IMR-90 (cell line): ENCODE data around the gene TROAP. TPM values are rescaled to one million over a fixed set of nuclear protein-coding genes. Genes with fewer than 3 reads are reported as not detected.

ENCODE experiments used
- ATAC-seq: fragments of 200-7000 bp; cut with Tn5 transposase; 2 replicates; pipeline ENCODE4 v1.9.1; 2020; ENCODE audit warnings: low read depth, mild to moderate bottlenecking, moderate library complexity
- BruUV-seq: library from RNA; stranded (reverse); fragments of 400-500 nt; replicated peaks from 2 replicates; lab custom pipeline; 2021; lab: Mats Ljungman, UMichigan
- CTCF ChIA-PET: fragments of 300-600 bp; formaldehyde crosslinking; extraction: SDS; loops from one replicate; lab custom pipeline; 2021; ENCODE audit warnings: antibody characterized with exemption; lab: Yijun Ruan, JAX
- POLR2A ChIA-PET: fragments of 300-600 bp; sonication (Branson Sonifier 250); formaldehyde crosslinking; loops from one replicate; lab custom pipeline; 2022; ENCODE audit warnings: antibody characterized with exemption; ENCODE audit not compliant: unreplicated experiment; lab: Charles Lee
- DNase-seq: peaks from one replicate; pipeline ENCODE4 v3.0.0; 2013
- H2AFZ ChIP-seq: replicated peaks from 2 replicates; pipeline ENCODE3; 2013; ENCODE audit warnings: low read length, mild to moderate bottlenecking; ENCODE audit not compliant: poor library complexity
- H2AK5ac ChIP-seq: 2 replicates; pipeline ENCODE4 v1.6.1; 2013; ENCODE audit warnings: low read depth, low read length, inconsistent platforms
- H2AK9ac ChIP-seq: replicated peaks from 2 replicates; pipeline ENCODE3; 2013; ENCODE audit warnings: mild to moderate bottlenecking, low read depth, low read length, moderate library complexity; ENCODE audit not compliant: poor library complexity
- H2BK120ac ChIP-seq: 2 replicates; pipeline ENCODE4 v1.6.1; 2013; ENCODE audit warnings: low read depth, low read length, inconsistent platforms
- H2BK15ac ChIP-seq: 3 replicates; pipeline ENCODE4 v1.6.1; 2013; ENCODE audit warnings: low read depth, low read length, inconsistent platforms
- H2BK20ac ChIP-seq: 2 replicates; pipeline ENCODE4 v1.6.1; 2013; ENCODE audit warnings: low read depth, mild to moderate bottlenecking, inconsistent platforms, low read length, moderate library complexity
- H2BK5ac ChIP-seq: 2 replicates; pipeline ENCODE4 v1.6.1; 2013; ENCODE audit warnings: mild to moderate bottlenecking, low read depth, low read length, inconsistent platforms; ENCODE audit not compliant: poor library complexity, severe bottlenecking
- H3K14ac ChIP-seq: replicated peaks from 2 replicates; pipeline ENCODE4 v1.6.1; 2013; ENCODE audit warnings: low read depth, low read length, inconsistent platforms
- H3K18ac ChIP-seq: 2 replicates; pipeline ENCODE4 v1.6.1; 2013; ENCODE audit warnings: low read depth, low read length, control low read depth
- H3K23ac ChIP-seq: 2 replicates; pipeline ENCODE4 v1.6.1; 2013; ENCODE audit warnings: low read depth, low read length, inconsistent platforms
- H3K27ac ChIP-seq: 2 replicates; pipeline ENCODE4 v1.5.1; 2013; ENCODE audit warnings: mild to moderate bottlenecking, control low read depth, low read length; ENCODE audit not compliant: insufficient read depth
- H3K27me3 ChIP-seq: 2 replicates; pipeline ENCODE4 v1.6.1; 2013; ENCODE audit warnings: low read length; ENCODE audit not compliant: control insufficient read depth, insufficient read depth
- H3K36me3 ChIP-seq: 2 replicates; pipeline ENCODE4 v1.6.1; 2013; ENCODE audit warnings: low read length, mixed read lengths; ENCODE audit not compliant: control insufficient read depth, insufficient read depth
- H3K4ac ChIP-seq: 2 replicates; pipeline ENCODE4 v1.6.1; 2013; ENCODE audit warnings: low read depth, low read length, inconsistent platforms
- H3K4me1 ChIP-seq: 2 replicates; pipeline ENCODE4 v1.6.1; 2013; ENCODE audit warnings: low read length, mixed read lengths; ENCODE audit not compliant: control insufficient read depth, insufficient read depth
- H3K4me2 ChIP-seq: 2 replicates; pipeline ENCODE4 v1.6.1; 2013; ENCODE audit warnings: low read depth, mild to moderate bottlenecking, control low read depth, low read length, moderate library complexity
- H3K4me3 ChIP-seq: 2 replicates; pipeline ENCODE4 v1.5.1; 2013; ENCODE audit warnings: low read depth, mild to moderate bottlenecking, control low read depth, low read length, moderate library complexity; ENCODE audit not compliant: insufficient read depth
- H3K56ac ChIP-seq: 2 replicates; pipeline ENCODE4 v1.6.1; 2013; ENCODE audit warnings: low read length, inconsistent platforms; ENCODE audit not compliant: insufficient read depth; ENCODE audit errors: extremely low read depth
- H3K79me1 ChIP-seq, 2 experiments: 2 replicates each; pipeline ENCODE4 v1.6.1; 2013; ENCODE audit warnings: low read length in 2 of 2, inconsistent platforms in 1 of 2, low read depth in 1 of 2
- H3K9ac ChIP-seq: 2 replicates; pipeline ENCODE4 v1.6.1; 2013; ENCODE audit warnings: low read depth, low read length, control low read depth
- H3K9me1 ChIP-seq: 2 replicates; pipeline ENCODE4 v1.6.1; 2013; ENCODE audit warnings: low read length, inconsistent platforms; ENCODE audit not compliant: insufficient read depth
- H3K9me3 ChIP-seq: 2 replicates; pipeline ENCODE4 v1.6.1; 2013; ENCODE audit warnings: low read length; ENCODE audit not compliant: control insufficient read depth, insufficient read depth
- H4K20me1 ChIP-seq: 2 replicates; pipeline ENCODE4 v1.6.1; 2013; ENCODE audit warnings: low read length, inconsistent platforms; ENCODE audit not compliant: insufficient read depth
- H4K5ac ChIP-seq: 2 replicates; pipeline ENCODE4 v1.6.1; 2013; ENCODE audit warnings: mild to moderate bottlenecking, low read depth, low read length, control low read depth
- H4K8ac ChIP-seq, 2 experiments: 2 replicates each; pipeline ENCODE4 v1.6.1; 2013; ENCODE audit warnings: low read depth in 2 of 2, low read length in 2 of 2, control low read depth in 1 of 2, inconsistent platforms in 1 of 2
- H4K91ac ChIP-seq: 2 replicates; pipeline ENCODE4 v1.6.1; 2013; ENCODE audit warnings: low read depth, low read length, inconsistent platforms; ENCODE audit not compliant: insufficient read depth
- CHD1 ChIP-seq: IDR thresholded peaks from 2 replicates; pipeline ENCODE4 v1.6.1; 2012; ENCODE audit warnings: low read depth, low read length, improper control_type of control experiment
- ELK1 ChIP-seq: fragments of 150-350 bp; IDR thresholded peaks from 2 replicates; pipeline ENCODE4 v1.6.1; 2016; ENCODE audit warnings: low read depth, mild to moderate bottlenecking, low read length, moderate library complexity, borderline replicate concordance
- FOS ChIP-seq: fragments of 150-350 bp; IDR thresholded peaks from 2 replicates; pipeline ENCODE4 v1.6.1; 2016; ENCODE audit warnings: low read depth, low read length
- MAFK ChIP-seq: IDR thresholded peaks from 2 replicates; pipeline ENCODE4 v1.6.1; 2012; ENCODE audit warnings: low read depth, low read length, improper control_type of control experiment
- MAZ ChIP-seq: IDR thresholded peaks from 2 replicates; pipeline ENCODE4 v1.6.1; 2012; ENCODE audit warnings: low read depth, mild to moderate bottlenecking, low read length, improper control_type of control experiment, moderate library complexity, borderline replicate concordance
- MXI1 ChIP-seq: IDR thresholded peaks from 2 replicates; pipeline ENCODE4 v1.6.1; 2012; ENCODE audit warnings: low read depth, mild to moderate bottlenecking, low read length, moderate library complexity, borderline replicate concordance
- NFE2L2 ChIP-seq: fragments of 150-350 bp; IDR thresholded peaks from 2 replicates; pipeline ENCODE4 v1.6.1; 2016; ENCODE audit warnings: low read depth, mild to moderate bottlenecking, low read length
- RAD21 ChIP-seq: IDR thresholded peaks from 2 replicates; pipeline ENCODE4 v1.6.1; 2012; ENCODE audit warnings: low read length, improper control_type of control experiment
- RCOR1 ChIP-seq: IDR thresholded peaks from 2 replicates; pipeline ENCODE4 v1.6.1; 2012; ENCODE audit warnings: mild to moderate bottlenecking, low read length, improper control_type of control experiment; ENCODE audit not compliant: insufficient replicate concordance
- RFX5 ChIP-seq: IDR thresholded peaks from 2 replicates; pipeline ENCODE4 v1.8.0; 2012; ENCODE audit warnings: low read depth, mild to moderate bottlenecking, low read length, moderate library complexity
- SMC3 ChIP-seq: fragments of 150-350 bp; IDR thresholded peaks from 2 replicates; pipeline ENCODE4 v1.6.1; 2016; ENCODE audit warnings: low read depth, mild to moderate bottlenecking, antibody characterized with exemption, low read length, moderate library complexity
- WGBS, 2 experiments: methylation state at CpG; one replicate each; pipeline versions ENCODE4 v1.1.5 to v1.1.7; 2013; ENCODE audit warnings: missing lambda C conversion rate in 2 of 2; ENCODE audit not compliant: insufficient read length in 1 of 2; ENCODE audit errors: extremely low coverage in 2 of 2; 5-methylcytosine and 5-hydroxymethylcytosine counted together
- dilution Hi-C: fragments of 300-500 bp; cut with HindIII; formaldehyde crosslinking; loops from one replicate; pipeline ENCODE4 v1.14.3; 2018; ENCODE audit warnings: low sequenced_read_pairs; ENCODE audit not compliant: unreplicated experiment
- in situ Hi-C: fragments of 300-500 bp; cut with MboI; formaldehyde crosslinking; loops from 3 replicates; pipeline ENCODE4 v1.14.3; 2019; ENCODE audit warnings: low sequenced_read_pairs, inconsistent platforms, mixed read lengths
- intact Hi-C: fragments of 100-400 bp; cut with micrococcal nuclease; formaldehyde crosslinking; loops from 2 replicates; pipeline ENCODE4 v1.10.0; 2022
- polyA plus RNA-seq, 3 experiments: library from polyadenylated mRNA; depleted of rRNA; stranded (reverse); fragments of >200 nt; gene quantifications; 2 replicates each; pipeline ENCODE4 v1.2.3, GENCODE V29; 2012; ENCODE audit warnings: low replicate concordance in 1 of 3
- total RNA-seq: library from RNA; depleted of rRNA; stranded (reverse); fragments of >200 nt; gene quantifications from 2 replicates; pipeline ENCODE4 v1.2.3, GENCODE V29; 2012
- TF ChIP-seq, protein P1 (sequence below): fragments of 150-350 bp; IDR thresholded peaks from 2 replicates; pipeline ENCODE4 v1.6.1; 2017; ENCODE audit warnings: mild to moderate bottlenecking, antibody characterized with exemption, low read length, low read depth

TROAP gene
- total and polyA plus RNA-seq, 2 of the 4 experiments (the other 2 are of a cell fraction), result 21.5 to 29.3 TPM

DNA sequence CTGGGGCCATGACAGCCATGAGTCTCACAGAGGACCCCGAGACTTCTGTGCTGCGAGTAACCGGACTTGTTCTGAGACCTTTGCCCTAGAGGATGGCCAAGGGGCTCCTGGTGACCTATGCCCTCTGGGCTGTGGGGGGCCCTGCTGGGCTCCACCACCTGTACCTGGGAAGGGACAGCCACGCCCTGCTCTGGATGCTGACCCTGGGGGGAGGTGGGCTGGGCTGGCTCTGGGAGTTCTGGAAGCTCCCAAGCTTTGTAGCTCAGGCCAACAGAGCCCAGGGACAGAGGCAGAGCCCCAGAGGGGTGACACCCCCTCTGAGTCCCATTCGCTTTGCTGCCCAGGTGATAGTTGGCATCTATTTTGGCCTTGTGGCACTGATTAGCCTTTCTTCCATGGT lies 25.7 kb downstream of the TROAP start:
- Histone ChIP-seq H3K56ac (no peak overlapping the region), H4K8ac (no peak overlapping the region; a peak in 1 of 4 replicates), H2AFZ (no peak overlapping the region), H3K27me3 (peaks cover 31% of the 10 kb centered on the region), H3K4me3 (no peak overlapping the region), H4K20me1 (0 out of 2 replicates have a peak, but pooled peaks cover 4% of the 10 kb centered on the region), H3K18ac (no peak overlapping the region), H2AK9ac (peak overlapping the region; percentile 30), H3K27ac (no peak overlapping the region), H4K5ac (no peak overlapping the region), H2AK5ac (no peak overlapping the region), H3K9me1 (peaks cover 4% of the 10 kb centered on the region; the same call in 1 of the 2 replicates), H3K4me1 (peaks cover 16% of the 10 kb centered on the region), H2BK20ac (no peak overlapping the region), H3K4me2 (no peak overlapping the region), H3K23ac (no peak overlapping the region), H2BK5ac (no peak overlapping the region), H2BK120ac (no peak overlapping the region), H2BK15ac (no peak overlapping the region), H3K4ac (peak overlapping the region; percentile 90; the same call in 1 of the 2 replicates), H3K9ac (no peak overlapping the region), H4K91ac (no peak overlapping the region), H3K9me3 (no peaks in the 10 kb centered on the region), H3K79me1 (peaks cover 5 to 17% of the 10 kb centered on the region in 2 experiments; a peak in 2 of 4 replicates), H3K14ac (no peak overlapping the region), H3K36me3 (no peaks in the 10 kb centered on the region)
- ChIA-PET CTCF (interaction anchor here (2.0 kb wide), 1 partner anchor 9 kb away, joined by 6 read pairs; no protein-coding TSS in a partner anchor), POLR2A (no interaction called here)
- intact Hi-C loops, result no loop called here
- no peak for TF ChIP-seq RAD21
- no peak for TF ChIP-seq ELK1
- TF ChIP-seq SMC3, result no peak
- TF ChIP-seq RFX5, result no peak
- no peak for TF ChIP-seq RCOR1
- no peak for TF ChIP-seq MAZ
- TF ChIP-seq MXI1, result no peak
- TF ChIP-seq, protein P1, sequence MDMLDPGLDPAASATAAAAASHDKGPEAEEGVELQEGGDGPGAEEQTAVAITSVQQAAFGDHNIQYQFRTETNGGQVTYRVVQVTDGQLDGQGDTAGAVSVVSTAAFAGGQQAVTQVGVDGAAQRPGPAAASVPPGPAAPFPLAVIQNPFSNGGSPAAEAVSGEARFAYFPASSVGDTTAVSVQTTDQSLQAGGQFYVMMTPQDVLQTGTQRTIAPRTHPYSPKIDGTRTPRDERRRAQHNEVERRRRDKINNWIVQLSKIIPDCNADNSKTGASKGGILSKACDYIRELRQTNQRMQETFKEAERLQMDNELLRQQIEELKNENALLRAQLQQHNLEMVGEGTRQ, result no peak
- TF ChIP-seq FOS, result no peak
- TF ChIP-seq MAFK, result no peak
- TF ChIP-seq CHD1, result no peak
- no peak for TF ChIP-seq NFE2L2
- DNase-seq (no peak), ATAC-seq (no peak)
- dilution Hi-C loops, result no loop called here
- WGBS, 2 experiments, result 100% methylated on average over 2 of the region's 5 CpGs; no CpG with 5 or more reads in 1 of the 2 experiments
- no TSS peak for BruUV-seq
- in situ Hi-C loops, result no loop called here
